ENCODE results near the gene C16orf86. TPM values are rescaled to one million over a fixed set of nuclear protein-coding genes. Genes with fewer than 3 reads are reported as not detected.
A peak's percentile ranks its signal among the peaks of the same experiment; 100 is the strongest.
"Not testable (repeated sequence)": the region's sequence is repeated elsewhere in the genome, so short reads cannot be mapped to it uniquely, and the experiment has no call there.

The C16orf86 gene
- total RNA-seq, 1 experiment from 2014 or later: 2.5 TPM

DNA sequence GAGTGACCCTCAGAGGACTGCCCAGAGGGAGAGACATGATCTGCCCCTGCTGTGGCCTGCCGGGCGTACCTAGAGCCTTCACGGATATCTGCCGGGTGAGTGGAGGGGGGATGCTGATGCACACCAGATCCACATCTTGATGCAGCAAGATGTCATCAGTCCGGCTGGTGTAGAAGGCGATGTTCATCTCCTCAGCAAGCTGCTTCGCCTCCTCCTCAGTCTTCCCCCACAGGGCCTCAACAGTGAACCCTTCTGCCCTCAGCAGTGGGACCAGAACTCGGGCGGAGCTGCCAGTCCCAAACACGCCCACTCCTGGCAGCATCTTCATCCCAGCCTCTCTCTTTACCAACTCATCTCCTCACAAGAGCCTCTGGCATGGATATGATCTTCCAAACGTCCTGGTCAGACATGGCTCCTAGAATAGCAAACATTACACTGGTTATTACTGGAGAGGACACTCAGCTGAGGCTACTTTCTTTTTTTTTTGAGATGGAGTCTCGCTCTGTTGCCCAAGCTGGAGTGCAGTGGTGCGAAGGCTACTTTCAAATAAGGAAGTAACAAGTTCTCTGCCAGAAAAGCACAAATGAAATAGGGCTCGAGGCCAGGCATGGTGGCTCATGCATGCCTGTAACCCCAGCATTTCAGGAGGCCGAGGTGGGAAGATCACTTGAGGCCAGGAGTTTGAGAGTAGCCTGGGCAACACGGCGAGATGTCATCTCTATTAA, 18.9 kb downstream of the C16orf86 start:
- no peak for DNase-seq (ENCODE audit: low read depth)

DNA sequence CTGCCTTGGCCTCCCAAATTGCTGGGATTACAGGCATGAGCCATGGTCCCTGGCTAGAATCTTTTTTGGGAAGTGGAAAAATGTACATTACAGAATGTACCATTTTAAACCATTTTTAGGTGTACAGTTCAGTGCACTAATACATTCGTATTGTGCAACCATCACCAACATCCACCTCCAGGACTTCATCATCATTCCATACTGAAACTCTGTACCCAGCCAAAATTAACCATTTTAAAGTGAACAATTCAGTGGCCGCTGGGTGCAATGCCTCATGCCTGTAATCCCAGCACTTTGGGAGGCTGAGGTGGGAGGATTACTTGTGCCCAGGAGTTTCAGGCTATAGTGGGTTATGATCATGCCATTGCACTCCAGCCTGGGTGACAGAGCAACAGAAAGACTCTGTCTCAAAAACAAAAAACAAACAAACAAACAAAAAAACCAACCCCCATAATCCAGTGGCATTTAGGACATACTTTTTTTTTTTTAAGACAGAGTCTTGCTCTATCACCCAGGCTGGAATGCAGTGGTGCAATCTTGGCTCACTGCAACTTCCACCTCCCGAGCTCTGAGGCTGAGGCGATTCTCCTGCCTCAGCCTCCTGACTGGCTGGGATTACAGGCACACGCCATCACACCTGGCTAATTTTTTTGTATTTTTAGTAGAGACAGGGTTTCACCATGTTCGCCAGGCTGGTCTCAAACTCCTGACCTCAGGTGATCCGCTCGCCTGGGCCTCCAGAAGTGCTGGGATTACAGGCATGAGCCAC, 27.1 kb downstream of the C16orf86 start:
- not testable (repeated sequence) for DNase-seq (ENCODE audit: low read depth)

GRCh38 chr16:67694611-67695010, 28.0 kb downstream of the C16orf86 start:
- DNase-seq (ENCODE audit: low read depth): no peak

DNA sequence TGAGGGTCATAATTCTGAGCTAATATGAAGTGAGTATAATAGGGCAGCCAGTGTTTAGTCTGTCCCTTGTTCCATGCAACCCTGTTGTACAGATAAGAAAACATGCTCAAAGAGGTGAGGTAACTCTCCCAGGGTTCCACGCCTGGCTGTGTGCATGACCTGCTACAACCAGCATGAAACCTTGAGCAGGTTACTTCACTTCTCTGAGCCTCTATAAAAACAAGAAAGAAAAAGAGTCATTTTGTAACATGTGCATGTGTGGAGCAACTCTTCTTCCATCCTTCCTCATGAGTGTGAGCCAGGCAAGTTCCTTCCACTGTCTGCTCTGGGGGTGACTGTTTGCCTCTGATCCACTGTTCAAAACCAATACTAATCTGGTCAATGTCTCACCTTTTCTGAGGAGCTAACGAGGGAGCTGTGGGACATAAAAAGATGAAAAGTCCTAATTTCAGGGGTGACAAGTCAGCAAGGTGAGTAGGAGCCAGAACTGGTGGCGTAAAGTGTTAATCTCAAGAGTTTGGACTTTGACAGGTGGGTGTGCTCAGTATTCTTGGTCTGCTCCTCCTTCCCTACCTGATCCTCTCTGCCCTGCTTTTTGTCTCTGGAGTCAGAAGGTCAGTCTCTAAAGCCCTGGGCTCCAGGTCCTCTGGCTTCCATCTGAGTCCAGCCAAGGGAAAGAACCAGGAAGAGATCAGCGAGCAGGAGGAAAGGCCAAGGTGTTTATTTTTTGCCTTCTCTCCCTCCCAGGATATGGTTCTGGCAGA, 31.0 kb downstream of the C16orf86 start:
- no peak for DNase-seq (ENCODE audit: low read depth)

- DNase-seq (ENCODE audit: low read depth): no peak
Observed at GRCh38 chr16:67699265-67699664, 32.7 kb downstream of the C16orf86 start.

DNA sequence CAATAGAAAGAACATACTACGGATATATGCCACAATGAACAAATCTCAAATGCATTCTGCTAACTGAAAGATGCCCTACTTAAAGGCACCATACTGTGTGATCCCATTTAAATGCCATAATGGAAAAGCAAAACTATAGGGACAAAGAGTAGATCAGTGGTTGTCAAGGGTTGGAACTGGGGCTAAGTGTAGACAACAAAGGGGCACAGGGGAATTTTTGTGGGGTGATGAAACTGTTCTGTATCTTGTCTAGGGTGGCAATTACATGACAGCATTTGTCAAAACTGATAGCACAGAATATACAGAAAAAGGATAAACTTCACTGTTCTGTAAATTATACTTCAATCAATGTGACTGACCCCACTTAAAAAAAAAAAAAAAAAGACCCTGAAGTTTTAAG, 34.8 kb downstream of the C16orf86 start:
- DNase-seq (ENCODE audit: low read depth): no peak

- no peak for DNase-seq (ENCODE audit: low read depth)
Observed at GRCh38 chr16:67702130-67702529, 35.5 kb downstream of the C16orf86 start.

GRCh38 chr16:67703626-67704025, 37.0 kb downstream of the C16orf86 start:
- no peak for DNase-seq (ENCODE audit: low read depth)

DNA sequence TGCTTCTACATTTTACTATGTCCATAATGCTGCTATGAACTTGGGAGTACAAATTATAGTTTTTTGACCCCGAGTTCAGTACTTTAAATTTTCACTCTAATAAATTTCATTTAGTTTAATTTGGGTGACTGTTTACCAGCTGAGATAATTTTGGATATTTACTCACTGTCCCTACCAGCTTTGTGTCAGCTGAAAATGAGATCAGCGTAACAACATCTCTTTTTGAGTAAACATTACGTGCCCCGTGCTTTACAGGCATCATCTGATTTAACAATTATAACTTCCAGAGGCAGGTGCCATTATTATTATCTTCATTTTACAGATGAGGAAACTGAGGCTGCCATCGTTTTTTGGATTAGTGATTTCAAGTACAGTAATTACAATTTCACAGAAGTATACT, 37.5 kb downstream of the C16orf86 start:
- no peak for DNase-seq (ENCODE audit: low read depth)

DNA sequence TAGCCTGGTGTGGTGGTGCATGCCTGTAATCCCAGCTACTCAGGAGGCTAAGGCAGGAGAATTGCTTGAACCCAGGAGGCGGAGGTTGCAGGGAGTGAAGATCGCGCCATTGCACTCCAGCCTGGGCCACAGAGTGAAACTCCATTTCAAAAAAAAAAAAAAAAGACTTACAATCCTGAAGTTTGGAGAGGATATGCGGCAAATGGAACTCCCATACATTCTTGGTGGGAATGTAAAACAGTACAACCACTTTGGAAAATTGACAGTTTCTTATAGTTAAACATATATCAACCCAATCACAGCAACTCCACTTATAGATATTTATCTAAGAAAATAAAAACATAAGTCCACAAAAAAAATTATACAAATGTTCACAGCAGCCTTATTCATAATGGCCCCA, 40.6 kb downstream of the C16orf86 start:
- DNase-seq (ENCODE audit: low read depth): no peak

DNA sequence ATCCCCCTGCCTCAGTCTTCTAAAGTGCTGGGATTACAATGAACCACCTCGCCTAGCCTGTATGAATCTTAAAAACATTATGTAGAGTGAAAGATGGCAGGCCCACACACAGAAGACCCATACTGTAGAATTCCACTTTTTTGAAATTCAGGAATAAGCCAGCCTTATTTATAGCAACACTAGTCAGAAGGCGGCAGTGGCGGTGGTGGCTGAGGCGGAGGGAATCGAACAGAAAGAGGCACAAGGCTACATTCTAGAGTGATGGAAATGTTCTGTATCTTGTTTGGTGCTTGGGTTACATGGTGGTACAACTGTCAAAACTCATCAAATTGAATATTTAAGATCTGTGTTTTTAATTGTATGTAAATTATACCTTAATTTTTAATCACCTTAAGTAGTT, 41.2 kb downstream of the C16orf86 start:
- no peak for DNase-seq (ENCODE audit: low read depth)

GRCh38 chr16:67708368-67708771, 41.8 kb downstream of the C16orf86 start:
- DNase-seq (ENCODE audit: low read depth): peak; percentile 7

- no peak for DNase-seq (ENCODE audit: low read depth)
Observed at GRCh38 chr16:67709050-67709449, 42.4 kb downstream of the C16orf86 start.

GRCh38 chr16:67710607-67711006, 44.0 kb downstream of the C16orf86 start:
- no peak for DNase-seq (ENCODE audit: low read depth)

- no peak for DNase-seq (ENCODE audit: low read depth)
Observed at GRCh38 chr16:67713647-67714273, 47.1 kb downstream of the C16orf86 start.

- DNase-seq (ENCODE audit: low read depth): no peak
Observed at GRCh38 chr16:67714522-67714921, 47.9 kb downstream of the C16orf86 start.

DNA sequence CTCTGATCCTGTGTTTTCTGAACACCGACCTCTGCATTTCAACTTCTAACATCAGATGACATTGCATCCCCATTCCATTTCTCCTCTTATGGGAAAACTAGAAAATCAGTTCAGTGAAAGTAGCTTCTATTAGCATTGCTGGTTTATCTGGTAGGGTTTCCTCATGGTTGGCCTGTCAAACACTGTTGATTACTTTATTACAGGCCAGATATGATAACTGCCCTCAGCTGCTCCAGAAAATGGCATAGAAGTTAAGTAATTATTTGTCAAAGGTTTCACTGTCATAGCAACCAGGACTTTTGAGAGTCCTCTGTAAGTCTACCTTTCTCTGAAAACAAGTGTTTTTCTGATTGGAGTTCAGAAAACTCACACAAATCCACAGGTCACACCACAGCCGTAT, 49.5 kb downstream of the C16orf86 start:
- no peak for DNase-seq (ENCODE audit: low read depth)

All from HT1080 (cell line).